Endothelial cell of umbilical vein (primary cell): ENCODE data around the gene NDUFA13. TPM values are rescaled to one million over a fixed set of nuclear protein-coding genes. Genes with fewer than 3 reads are reported as not detected.

ENCODE experiments used
- BruUV-seq: library from RNA; stranded (reverse); fragments of 400-500 nt; replicated peaks from 2 replicates; lab custom pipeline; 2021; lab: Mats Ljungman, UMichigan
- CTCF ChIA-PET: fragments of 300-600, 350-600 bp; sonication (Branson Sonifier 250); formaldehyde crosslinking; loops from one replicate; lab custom pipeline; 2021; ENCODE audit warnings: antibody characterized with exemption, inconsistent platforms; lab: Charles Lee
- POLR2A ChIA-PET: fragments of 300-600, 350-600 bp; sonication (Branson Sonifier 250); formaldehyde crosslinking; loops from one replicate; lab custom pipeline; 2021; ENCODE audit warnings: antibody characterized with exemption, inconsistent platforms; lab: Charles Lee
- DNase-seq: peaks from one replicate; pipeline ENCODE4 v3.0.0-alpha.2; 2011; ENCODE audit warnings: low read depth, low spot score
- FAIRE-seq: peaks from 2 replicates; lab custom pipeline; 2011; peaks lifted over from hg19 to GRCh38; lab: Jason Lieb, UNC
- H2AFZ ChIP-seq: 2 replicates; pipeline ENCODE4 v1.6.0; 2012; ENCODE audit warnings: low read depth, low read length, control low read depth, inconsistent platforms
- H3K27ac ChIP-seq: 2 replicates; pipeline ENCODE4 v1.5.1; 2011; ENCODE audit warnings: low read depth, mild to moderate bottlenecking, control low read depth, low read length, moderate library complexity; ENCODE audit not compliant: insufficient read depth
- H3K27me3 ChIP-seq, 2 experiments: 2 replicates each; pipeline versions ENCODE4 v1.6.0 to v1.6.1; 2011; ENCODE audit warnings: low read length in 2 of 2, mixed read lengths in 1 of 2; ENCODE audit not compliant: control insufficient read depth in 2 of 2, insufficient read depth in 2 of 2
- H3K36me3 ChIP-seq, 2 experiments: 2 replicates in 1 of 2; 3 replicates in 1 of 2; pipeline ENCODE4 v1.5.1; 2011; ENCODE audit warnings: low read length in 2 of 2, mild to moderate bottlenecking in 1 of 2, moderate library complexity in 1 of 2; ENCODE audit not compliant: control insufficient read depth in 2 of 2, insufficient read depth in 2 of 2; ENCODE audit errors: extremely low read depth in 1 of 2
- H3K4me1 ChIP-seq: 3 replicates; pipeline ENCODE4 v1.5.1; 2011; ENCODE audit warnings: mild to moderate bottlenecking, low read length; ENCODE audit not compliant: control insufficient read depth, insufficient read depth; ENCODE audit errors: extremely low read depth
- H3K4me2 ChIP-seq: 2 replicates; pipeline ENCODE4 v1.6.1; 2011; ENCODE audit warnings: low read length, control low read depth, mixed read lengths; ENCODE audit not compliant: insufficient read depth
- H3K4me3 ChIP-seq, 3 experiments: fragments of 200-600 bp in 1 of 3; sonication (generic), shearing (Covaris generic) in 1 of 3; replicated peaks in 1 of 3; 2 replicates each; pipeline ENCODE4 v1.5.1; 2011 to 2016; ENCODE audit warnings: control low read depth in 3 of 3, low read length in 3 of 3, mild to moderate bottlenecking in 2 of 3, inconsistent platforms in 1 of 3, low read depth in 1 of 3, moderate library complexity in 1 of 3; ENCODE audit not compliant: insufficient read depth in 1 of 3
- H3K79me2 ChIP-seq: 2 replicates; pipeline ENCODE4 v1.6.0; 2012; ENCODE audit warnings: low read length, inconsistent platforms; ENCODE audit not compliant: control insufficient read depth, insufficient read depth
- H3K9ac ChIP-seq: replicated peaks from 2 replicates; pipeline ENCODE3; 2011; ENCODE audit warnings: low read length, control low read depth; ENCODE audit not compliant: insufficient read depth; ENCODE audit errors: extremely low read depth
- H3K9me1 ChIP-seq: replicated peaks from 3 replicates; pipeline ENCODE4 v1.6.0; 2011; ENCODE audit warnings: mild to moderate bottlenecking, low read length; ENCODE audit not compliant: control insufficient read depth, insufficient read depth; ENCODE audit errors: extremely low read depth
- H3K9me3 ChIP-seq: replicated peaks from 2 replicates; pipeline ENCODE4 v1.5.1; 2012; ENCODE audit warnings: low read length, inconsistent platforms; ENCODE audit not compliant: control insufficient read depth, insufficient read depth
- H4K20me1 ChIP-seq: replicated peaks from 2 replicates; pipeline ENCODE3; 2011; ENCODE audit warnings: mild to moderate bottlenecking, low read length; ENCODE audit not compliant: control insufficient read depth, insufficient read depth; ENCODE audit errors: extremely low read depth
- EZH2 ChIP-seq: IDR thresholded peaks from 2 replicates; pipeline ENCODE4 v1.6.1; 2012; ENCODE audit warnings: borderline replicate concordance, low read depth, mild to moderate bottlenecking, moderate library complexity, low read length, inconsistent platforms; ENCODE audit not compliant: severe bottlenecking
- FOS ChIP-seq: IDR thresholded peaks from 2 replicates; pipeline ENCODE4 v1.6.1; 2011; ENCODE audit warnings: mild to moderate bottlenecking, low read length, moderate library complexity, borderline replicate concordance; ENCODE audit not compliant: insufficient read depth
- GATA2 ChIP-seq: IDR thresholded peaks from 2 replicates; pipeline ENCODE4 v1.7.0; 2011; ENCODE audit warnings: low read depth, mild to moderate bottlenecking, moderate library complexity, mixed read lengths, low read length; ENCODE audit not compliant: insufficient read length, insufficient read depth
- JUN ChIP-seq: IDR thresholded peaks from 2 replicates; pipeline ENCODE4 v1.6.1; 2011; ENCODE audit warnings: borderline replicate concordance, low read depth; ENCODE audit not compliant: insufficient read length, insufficient read depth
- MYC ChIP-seq: IDR thresholded peaks from one replicate; pipeline ENCODE4 v1.6.1; 2011; ENCODE audit warnings: mild to moderate bottlenecking, low read depth, low read length
- POLR2A ChIP-seq: IDR thresholded peaks from 2 replicates; pipeline ENCODE4 v1.6.1; 2012; ENCODE audit warnings: low read depth, mild to moderate bottlenecking, control low read depth, low read length
- POLR2AphosphoS5 ChIP-seq: IDR thresholded peaks from 2 replicates; pipeline ENCODE4 v1.6.1; 2012; ENCODE audit warnings: low read depth, mild to moderate bottlenecking, control low read depth, low read length, moderate library complexity; ENCODE audit not compliant: insufficient read depth
- dilution Hi-C: fragments of 300-500 bp; cut with MboI; formaldehyde crosslinking; loops from one replicate; pipeline ENCODE4 v1.15.0; 2019; ENCODE audit warnings: low sequenced_read_pairs; ENCODE audit not compliant: extremely low pct_ligation_motif_present
- intact Hi-C: fragments of 100-400 bp; cut with micrococcal nuclease; formaldehyde crosslinking; loops from one replicate; pipeline ENCODE4 v1.10.0; 2022
- polyA plus RNA-seq, 4 experiments: library from polyadenylated mRNA; depleted of rRNA in 3 of 4; stranded (reverse) in 3 of 4; unstranded in 1 of 4; fragments of >200 nt; gene quantifications; 2 replicates each; pipeline versions ENCODE4 v1.2.1 to v1.2.3, GENCODE V29; 2011 to 2012; ENCODE audit warnings: missing spikeins in 1 of 4
- total RNA-seq: library from RNA; stranded (reverse); gene quantifications from 2 replicates; pipeline ENCODE4 v1.2.3, GENCODE V29; 2021
- TF ChIP-seq, protein P1 (sequence below), 2 donors: IDR thresholded peaks; 1 replicate in 1 of 2; 2 replicates in 1 of 2; pipeline ENCODE4 v1.5.1; 2011; ENCODE audit warnings: low read length in 2 of 2, mild to moderate bottlenecking in 2 of 2, moderate library complexity in 2 of 2, control low read depth in 1 of 2, inconsistent platforms in 1 of 2, low read depth in 1 of 2; ENCODE audit not compliant: insufficient read depth in 1 of 2; ENCODE audit errors: extremely low read depth in 1 of 2
- TF ChIP-seq, protein P2 (sequence below): IDR thresholded peaks from 2 replicates; pipeline ENCODE4 v1.6.1; 2011; ENCODE audit not compliant: insufficient read depth, insufficient read length

The NDUFA13 gene
- total and polyA plus RNA-seq, 2 donors (not counting 3 experiments of a cell fraction or from before 2014, with no cell fraction given): 246 to 799 TPM

DNA sequence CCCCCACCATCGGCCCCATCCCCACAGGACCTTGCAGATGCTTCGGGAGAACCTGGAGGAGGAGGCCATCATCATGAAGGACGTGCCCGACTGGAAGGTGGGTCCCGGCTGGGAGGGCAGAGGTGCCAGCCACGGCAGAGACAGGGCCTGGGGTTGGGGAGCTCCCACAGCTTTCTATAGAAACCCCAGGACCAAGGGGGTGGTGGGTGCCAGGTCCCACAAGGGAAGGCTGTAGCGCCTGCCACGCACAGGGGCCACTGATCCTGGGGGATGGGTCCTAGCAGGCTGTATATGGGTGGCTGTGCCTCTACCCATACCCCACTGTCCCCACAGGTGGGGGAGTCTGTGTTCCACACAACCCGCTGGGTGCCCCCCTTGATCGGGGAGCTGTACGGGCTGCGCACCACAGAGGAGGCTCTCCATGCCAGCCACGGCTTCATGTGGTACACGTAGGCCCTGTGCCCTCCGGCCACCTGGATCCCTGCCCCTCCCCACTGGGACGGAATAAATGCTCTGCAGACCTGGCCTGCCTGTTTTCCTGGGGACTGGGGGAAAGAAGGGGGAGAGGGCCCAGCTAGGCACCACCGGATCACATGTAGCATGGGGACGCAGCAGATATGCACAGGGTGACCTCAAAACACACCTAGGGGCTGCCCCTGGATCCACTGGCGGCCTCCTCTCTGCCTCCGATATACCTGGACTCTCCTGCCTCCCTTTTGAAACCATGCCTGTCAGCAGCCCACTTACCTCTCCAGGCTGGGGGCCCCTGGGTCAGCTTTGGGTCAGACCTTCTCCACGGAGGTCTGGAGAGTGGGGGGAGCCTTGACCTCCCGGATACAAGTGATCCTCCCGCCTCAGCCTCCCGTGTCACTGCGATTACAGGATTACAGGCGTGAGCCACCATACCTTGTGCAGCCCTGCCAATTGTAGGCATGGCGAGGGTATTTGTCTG is 11.9 kb downstream of the NDUFA13 start:
- ChIA-PET CTCF (interaction anchor here (1.7 to 5.6 kb wide), 2 partner anchors 24 to 26 kb away, joined by 5 to 44 read pairs; no protein-coding TSS in a partner anchor), POLR2A (no interaction called here)
- TF ChIP-seq, protein P1, sequence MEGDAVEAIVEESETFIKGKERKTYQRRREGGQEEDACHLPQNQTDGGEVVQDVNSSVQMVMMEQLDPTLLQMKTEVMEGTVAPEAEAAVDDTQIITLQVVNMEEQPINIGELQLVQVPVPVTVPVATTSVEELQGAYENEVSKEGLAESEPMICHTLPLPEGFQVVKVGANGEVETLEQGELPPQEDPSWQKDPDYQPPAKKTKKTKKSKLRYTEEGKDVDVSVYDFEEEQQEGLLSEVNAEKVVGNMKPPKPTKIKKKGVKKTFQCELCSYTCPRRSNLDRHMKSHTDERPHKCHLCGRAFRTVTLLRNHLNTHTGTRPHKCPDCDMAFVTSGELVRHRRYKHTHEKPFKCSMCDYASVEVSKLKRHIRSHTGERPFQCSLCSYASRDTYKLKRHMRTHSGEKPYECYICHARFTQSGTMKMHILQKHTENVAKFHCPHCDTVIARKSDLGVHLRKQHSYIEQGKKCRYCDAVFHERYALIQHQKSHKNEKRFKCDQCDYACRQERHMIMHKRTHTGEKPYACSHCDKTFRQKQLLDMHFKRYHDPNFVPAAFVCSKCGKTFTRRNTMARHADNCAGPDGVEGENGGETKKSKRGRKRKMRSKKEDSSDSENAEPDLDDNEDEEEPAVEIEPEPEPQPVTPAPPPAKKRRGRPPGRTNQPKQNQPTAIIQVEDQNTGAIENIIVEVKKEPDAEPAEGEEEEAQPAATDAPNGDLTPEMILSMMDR (IDR thresholded peaks at IDR 0.05; ENCODE audit: extremely low read depth in 1 of 2, insufficient read depth in 1 of 2, low read depth in 1 of 2, low read length in 2 of 2): no peak
- no peak for TF ChIP-seq FOS
- TF ChIP-seq POLR2A: no peak
- no peak for TF ChIP-seq GATA2
- TF ChIP-seq JUN: no peak
- no peak for TF ChIP-seq EZH2
- TF ChIP-seq POLR2AphosphoS5: no peak
- no peak for TF ChIP-seq MYC
- TF ChIP-seq, protein P2, sequence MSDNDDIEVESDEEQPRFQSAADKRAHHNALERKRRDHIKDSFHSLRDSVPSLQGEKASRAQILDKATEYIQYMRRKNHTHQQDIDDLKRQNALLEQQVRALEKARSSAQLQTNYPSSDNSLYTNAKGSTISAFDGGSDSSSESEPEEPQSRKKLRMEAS: no peak
- H3K4me2 ChIP-seq: no peak overlapping the region
- intact Hi-C loops: no loop called here
- dilution Hi-C loops: no loop called here
- no peak overlapping the region for H3K4me3 ChIP-seq
- H3K9me3 ChIP-seq: no peaks in the 10 kb centered on the region
- BruUV-seq: no TSS peak
- H3K4me1 ChIP-seq: no peaks in the 10 kb centered on the region
- H4K20me1 ChIP-seq: no peaks in the 10 kb centered on the region
- H3K27ac ChIP-seq: no peak overlapping the region
- no peak overlapping the region for H2AFZ ChIP-seq
- DNase-seq: no peak
- no peak overlapping the region for H3K9ac ChIP-seq
- H3K36me3 ChIP-seq: no peaks in the 10 kb centered on the region
- H3K9me1 ChIP-seq: no peaks in the 10 kb centered on the region
- FAIRE-seq: no peak
- H3K27me3 ChIP-seq: no peaks in the 10 kb centered on the region
- no peaks in the 10 kb centered on the region for H3K79me2 ChIP-seq
